IMR-90 (cell line): ENCODE data around the gene RIMBP2. TPM values are rescaled to one million over a fixed set of nuclear protein-coding genes. Genes with fewer than 3 reads are reported as not detected.

ENCODE experiments used
- ATAC-seq: fragments of 200-7000 bp; cut with Tn5 transposase; 2 replicates; pipeline ENCODE4 v1.9.1; 2020; ENCODE audit warnings: low read depth, mild to moderate bottlenecking, moderate library complexity
- BruUV-seq: library from RNA; stranded (reverse); fragments of 400-500 nt; replicated peaks from 2 replicates; lab custom pipeline; 2021; lab: Mats Ljungman, UMichigan
- CTCF ChIA-PET: fragments of 300-600 bp; formaldehyde crosslinking; extraction: SDS; loops from one replicate; lab custom pipeline; 2021; ENCODE audit warnings: antibody characterized with exemption; lab: Yijun Ruan, JAX
- POLR2A ChIA-PET: fragments of 300-600 bp; sonication (Branson Sonifier 250); formaldehyde crosslinking; loops from one replicate; lab custom pipeline; 2022; ENCODE audit warnings: antibody characterized with exemption; ENCODE audit not compliant: unreplicated experiment; lab: Charles Lee
- DNase-seq: peaks from one replicate; pipeline ENCODE4 v3.0.0; 2013
- H2AFZ ChIP-seq: replicated peaks from 2 replicates; pipeline ENCODE3; 2013; ENCODE audit warnings: low read length, mild to moderate bottlenecking; ENCODE audit not compliant: poor library complexity
- H2AK5ac ChIP-seq: 2 replicates; pipeline ENCODE4 v1.6.1; 2013; ENCODE audit warnings: low read depth, low read length, inconsistent platforms
- H2AK9ac ChIP-seq: replicated peaks from 2 replicates; pipeline ENCODE3; 2013; ENCODE audit warnings: mild to moderate bottlenecking, low read depth, low read length, moderate library complexity; ENCODE audit not compliant: poor library complexity
- H2BK120ac ChIP-seq: 2 replicates; pipeline ENCODE4 v1.6.1; 2013; ENCODE audit warnings: low read depth, low read length, inconsistent platforms
- H2BK15ac ChIP-seq: 3 replicates; pipeline ENCODE4 v1.6.1; 2013; ENCODE audit warnings: low read depth, low read length, inconsistent platforms
- H2BK20ac ChIP-seq: 2 replicates; pipeline ENCODE4 v1.6.1; 2013; ENCODE audit warnings: low read depth, mild to moderate bottlenecking, inconsistent platforms, low read length, moderate library complexity
- H2BK5ac ChIP-seq: 2 replicates; pipeline ENCODE4 v1.6.1; 2013; ENCODE audit warnings: mild to moderate bottlenecking, low read depth, low read length, inconsistent platforms; ENCODE audit not compliant: poor library complexity, severe bottlenecking
- H3K14ac ChIP-seq: replicated peaks from 2 replicates; pipeline ENCODE4 v1.6.1; 2013; ENCODE audit warnings: low read depth, low read length, inconsistent platforms
- H3K18ac ChIP-seq: 2 replicates; pipeline ENCODE4 v1.6.1; 2013; ENCODE audit warnings: low read depth, low read length, control low read depth
- H3K23ac ChIP-seq: 2 replicates; pipeline ENCODE4 v1.6.1; 2013; ENCODE audit warnings: low read depth, low read length, inconsistent platforms
- H3K27ac ChIP-seq: 2 replicates; pipeline ENCODE4 v1.5.1; 2013; ENCODE audit warnings: mild to moderate bottlenecking, control low read depth, low read length; ENCODE audit not compliant: insufficient read depth
- H3K27me3 ChIP-seq: 2 replicates; pipeline ENCODE4 v1.6.1; 2013; ENCODE audit warnings: low read length; ENCODE audit not compliant: control insufficient read depth, insufficient read depth
- H3K36me3 ChIP-seq: 2 replicates; pipeline ENCODE4 v1.6.1; 2013; ENCODE audit warnings: low read length, mixed read lengths; ENCODE audit not compliant: control insufficient read depth, insufficient read depth
- H3K4ac ChIP-seq: 2 replicates; pipeline ENCODE4 v1.6.1; 2013; ENCODE audit warnings: low read depth, low read length, inconsistent platforms
- H3K4me1 ChIP-seq: 2 replicates; pipeline ENCODE4 v1.6.1; 2013; ENCODE audit warnings: low read length, mixed read lengths; ENCODE audit not compliant: control insufficient read depth, insufficient read depth
- H3K4me2 ChIP-seq: 2 replicates; pipeline ENCODE4 v1.6.1; 2013; ENCODE audit warnings: low read depth, mild to moderate bottlenecking, control low read depth, low read length, moderate library complexity
- H3K4me3 ChIP-seq: 2 replicates; pipeline ENCODE4 v1.5.1; 2013; ENCODE audit warnings: low read depth, mild to moderate bottlenecking, control low read depth, low read length, moderate library complexity; ENCODE audit not compliant: insufficient read depth
- H3K56ac ChIP-seq: 2 replicates; pipeline ENCODE4 v1.6.1; 2013; ENCODE audit warnings: low read length, inconsistent platforms; ENCODE audit not compliant: insufficient read depth; ENCODE audit errors: extremely low read depth
- H3K79me1 ChIP-seq, 2 experiments: 2 replicates each; pipeline ENCODE4 v1.6.1; 2013; ENCODE audit warnings: low read length in 2 of 2, inconsistent platforms in 1 of 2, low read depth in 1 of 2
- H3K9ac ChIP-seq: 2 replicates; pipeline ENCODE4 v1.6.1; 2013; ENCODE audit warnings: low read depth, low read length, control low read depth
- H3K9me1 ChIP-seq: 2 replicates; pipeline ENCODE4 v1.6.1; 2013; ENCODE audit warnings: low read length, inconsistent platforms; ENCODE audit not compliant: insufficient read depth
- H3K9me3 ChIP-seq: 2 replicates; pipeline ENCODE4 v1.6.1; 2013; ENCODE audit warnings: low read length; ENCODE audit not compliant: control insufficient read depth, insufficient read depth
- H4K20me1 ChIP-seq: 2 replicates; pipeline ENCODE4 v1.6.1; 2013; ENCODE audit warnings: low read length, inconsistent platforms; ENCODE audit not compliant: insufficient read depth
- H4K5ac ChIP-seq: 2 replicates; pipeline ENCODE4 v1.6.1; 2013; ENCODE audit warnings: mild to moderate bottlenecking, low read depth, low read length, control low read depth
- H4K8ac ChIP-seq, 2 experiments: 2 replicates each; pipeline ENCODE4 v1.6.1; 2013; ENCODE audit warnings: low read depth in 2 of 2, low read length in 2 of 2, control low read depth in 1 of 2, inconsistent platforms in 1 of 2
- H4K91ac ChIP-seq: 2 replicates; pipeline ENCODE4 v1.6.1; 2013; ENCODE audit warnings: low read depth, low read length, inconsistent platforms; ENCODE audit not compliant: insufficient read depth
- BHLHE40 ChIP-seq: fragments of 150-350 bp; IDR thresholded peaks from 2 replicates; pipeline ENCODE4 v1.6.1; 2016; ENCODE audit warnings: mild to moderate bottlenecking, low read depth, low read length
- CEBPB ChIP-seq: IDR thresholded peaks from 2 replicates; pipeline ENCODE4 v1.6.1; 2012; ENCODE audit warnings: low read depth, low read length, improper control_type of control experiment
- CHD1 ChIP-seq: IDR thresholded peaks from 2 replicates; pipeline ENCODE4 v1.6.1; 2012; ENCODE audit warnings: low read depth, low read length, improper control_type of control experiment
- CTCF ChIP-seq: conservative IDR thresholded peaks from 2 replicates; pipeline ENCODE4 v1.5.1; 2012; ENCODE audit warnings: mild to moderate bottlenecking, low read depth, low read length, improper control_type of control experiment
- MXI1 ChIP-seq: IDR thresholded peaks from 2 replicates; pipeline ENCODE4 v1.6.1; 2012; ENCODE audit warnings: low read depth, mild to moderate bottlenecking, low read length, moderate library complexity, borderline replicate concordance
- NFE2L2 ChIP-seq: fragments of 150-350 bp; IDR thresholded peaks from 2 replicates; pipeline ENCODE4 v1.6.1; 2016; ENCODE audit warnings: low read depth, mild to moderate bottlenecking, low read length
- POLR2A ChIP-seq: IDR thresholded peaks from 2 replicates; pipeline ENCODE4 v1.6.1; 2012; ENCODE audit warnings: mild to moderate bottlenecking, low read depth, low read length
- RAD21 ChIP-seq: IDR thresholded peaks from 2 replicates; pipeline ENCODE4 v1.6.1; 2012; ENCODE audit warnings: low read length, improper control_type of control experiment
- RCOR1 ChIP-seq: IDR thresholded peaks from 2 replicates; pipeline ENCODE4 v1.6.1; 2012; ENCODE audit warnings: mild to moderate bottlenecking, low read length, improper control_type of control experiment; ENCODE audit not compliant: insufficient replicate concordance
- whole genome bisulfite sequencing, 2 experiments: methylation state at CpG; one replicate each; pipeline versions ENCODE4 v1.1.5 to v1.1.7; 2013; ENCODE audit warnings: missing lambda C conversion rate in 2 of 2; ENCODE audit not compliant: insufficient read length in 1 of 2; ENCODE audit errors: extremely low coverage in 2 of 2; 5-methylcytosine and 5-hydroxymethylcytosine counted together
- dilution Hi-C: fragments of 300-500 bp; cut with HindIII; formaldehyde crosslinking; loops from one replicate; pipeline ENCODE4 v1.14.3; 2018; ENCODE audit warnings: low sequenced_read_pairs; ENCODE audit not compliant: unreplicated experiment
- in situ Hi-C: fragments of 300-500 bp; cut with MboI; formaldehyde crosslinking; loops from 3 replicates; pipeline ENCODE4 v1.14.3; 2019; ENCODE audit warnings: low sequenced_read_pairs, inconsistent platforms, mixed read lengths
- intact Hi-C: fragments of 100-400 bp; cut with micrococcal nuclease; formaldehyde crosslinking; loops from 2 replicates; pipeline ENCODE4 v1.10.0; 2022
- polyA plus RNA-seq, 3 experiments: library from polyadenylated mRNA; depleted of rRNA; stranded (reverse); fragments of >200 nt; gene quantifications; 2 replicates each; pipeline ENCODE4 v1.2.3, GENCODE V29; 2012; ENCODE audit warnings: low replicate concordance in 1 of 3
- total RNA-seq: library from RNA; depleted of rRNA; stranded (reverse); fragments of >200 nt; gene quantifications from 2 replicates; pipeline ENCODE4 v1.2.3, GENCODE V29; 2012

RIMBP2 gene
- total and polyA plus RNA-seq, 2 of the 4 experiments (the other 2 are of a cell fraction): not detected

GRCh38 chr12:130642856-130643255, 73.2 kb downstream of the RIMBP2 start:
- POLR2A ChIA-PET: no interaction called here
- no peak overlapping the region for H3K23ac ChIP-seq
- in situ Hi-C loops: no loop called here
- H3K9ac ChIP-seq: no peak overlapping the region
- dilution Hi-C loops: no loop called here
- H3K4me3 ChIP-seq: no peak overlapping the region
- H2AK5ac ChIP-seq: no peak overlapping the region
- no peaks in the 10 kb centered on the region for H3K79me1 ChIP-seq
- WGBS, 2 experiments: 60% methylated on average over 4 of the region's 15 CpGs; no CpG with 5 or more reads in 1 of the 2 experiments
- H4K91ac ChIP-seq: no peak overlapping the region
- TF ChIP-seq POLR2A: no peak
- no peak for TF ChIP-seq CEBPB
- TF ChIP-seq NFE2L2: no peak
- no peak for TF ChIP-seq MXI1
- TF ChIP-seq RAD21: no peak
- TF ChIP-seq CTCF: no peak
- no peak for TF ChIP-seq RCOR1
- TF ChIP-seq BHLHE40: no peak
- TF ChIP-seq CHD1: no peak
- H3K14ac ChIP-seq: no peak overlapping the region
- no peak overlapping the region for H3K27ac ChIP-seq
- no peaks in the 10 kb centered on the region for H3K27me3 ChIP-seq
- no peaks in the 10 kb centered on the region for H3K9me1 ChIP-seq
- no peak overlapping the region for H2BK20ac ChIP-seq
- CTCF ChIA-PET: no interaction called here
- H2AK9ac ChIP-seq: no peak overlapping the region
- no peak overlapping the region for H2BK120ac ChIP-seq
- H4K5ac ChIP-seq: no peak overlapping the region
- H4K8ac ChIP-seq: no peak overlapping the region
- no peaks in the 10 kb centered on the region for H3K4me1 ChIP-seq
- DNase-seq (no peak), ATAC-seq (no peak)
- no peak overlapping the region for H3K4ac ChIP-seq
- H2BK5ac ChIP-seq: no peak overlapping the region
- H3K9me3 ChIP-seq: peaks cover 47% of the 10 kb centered on the region
- H2AFZ ChIP-seq: no peak overlapping the region
- intact Hi-C loops: no loop called here
- H2BK15ac ChIP-seq: no peak overlapping the region
- H3K36me3 ChIP-seq: no peaks in the 10 kb centered on the region
- no peaks in the 10 kb centered on the region for H4K20me1 ChIP-seq
- H3K18ac ChIP-seq: no peak overlapping the region
- H3K4me2 ChIP-seq: no peak overlapping the region
- BruUV-seq: no TSS peak
- no peak overlapping the region for H3K56ac ChIP-seq
